SH-SY5Y (cell line): ENCODE results near the gene SLC12A5.

Experiments used
- GATA2 ChIP-seq: IDR thresholded peaks from 2 replicates; pipeline ENCODE4 v1.6.1; 2011; ENCODE audit warnings: mild to moderate bottlenecking, low read depth, low read length
- GATA3 ChIP-seq: IDR thresholded peaks from 2 replicates; pipeline ENCODE4 v1.6.1; 2011; ENCODE audit warnings: low read depth, mild to moderate bottlenecking, low read length, moderate library complexity

- TF ChIP-seq GATA3: no peak
- TF ChIP-seq GATA2: no peak
These were observed 11.7 kb upstream of the SLC12A5 start for GRCh38 chr20:46017272-46017671.
